Nephron progenitor cell (in vitro differentiated cells): ENCODE results near the gene UMAD1.

ENCODE experiments used
- DNase-seq: peaks from one replicate; pipeline ENCODE4 v3.0.0; 2021
- H3K27ac Mint-ChIP-seq: 2 replicates; pipeline ENCODE4 v1.8.0; 2021; ENCODE audit warnings: mild to moderate bottlenecking, moderate library complexity, mixed read lengths
- H3K27me3 Mint-ChIP-seq: 2 replicates; pipeline ENCODE4 v1.8.0; 2021; ENCODE audit warnings: mild to moderate bottlenecking, low read depth, mixed read lengths; ENCODE audit not compliant: poor library complexity
- H3K36me3 Mint-ChIP-seq: 2 replicates; pipeline ENCODE4 v1.8.0; 2021; ENCODE audit warnings: low read depth, mixed read lengths
- H3K4me1 Mint-ChIP-seq: 2 replicates; pipeline ENCODE4 v1.8.0; 2021; ENCODE audit warnings: mixed read lengths
- H3K4me3 Mint-ChIP-seq: 2 replicates; pipeline ENCODE4 v1.8.0; 2021; ENCODE audit warnings: mild to moderate bottlenecking, moderate library complexity, mixed read lengths
- H3K9me3 Mint-ChIP-seq: 2 replicates; pipeline ENCODE4 v1.8.0; 2021; ENCODE audit warnings: mild to moderate bottlenecking, moderate library complexity, mixed read lengths
- TF ChIP-seq, protein P1 (sequence below): fragments of 200-600 bp; sonication (generic); IDR thresholded peaks from 2 replicates; pipeline ENCODE4 v1.5.0; 2021; ENCODE audit warnings: antibody characterized with exemption

Gene UMAD1

GRCh38 chr7:7613210-7613609, 27.3 kb upstream of the UMAD1 start:
- no peaks in the 10 kb centered on the region for H3K36me3 Mint-ChIP-seq
- TF ChIP-seq, protein P1, sequence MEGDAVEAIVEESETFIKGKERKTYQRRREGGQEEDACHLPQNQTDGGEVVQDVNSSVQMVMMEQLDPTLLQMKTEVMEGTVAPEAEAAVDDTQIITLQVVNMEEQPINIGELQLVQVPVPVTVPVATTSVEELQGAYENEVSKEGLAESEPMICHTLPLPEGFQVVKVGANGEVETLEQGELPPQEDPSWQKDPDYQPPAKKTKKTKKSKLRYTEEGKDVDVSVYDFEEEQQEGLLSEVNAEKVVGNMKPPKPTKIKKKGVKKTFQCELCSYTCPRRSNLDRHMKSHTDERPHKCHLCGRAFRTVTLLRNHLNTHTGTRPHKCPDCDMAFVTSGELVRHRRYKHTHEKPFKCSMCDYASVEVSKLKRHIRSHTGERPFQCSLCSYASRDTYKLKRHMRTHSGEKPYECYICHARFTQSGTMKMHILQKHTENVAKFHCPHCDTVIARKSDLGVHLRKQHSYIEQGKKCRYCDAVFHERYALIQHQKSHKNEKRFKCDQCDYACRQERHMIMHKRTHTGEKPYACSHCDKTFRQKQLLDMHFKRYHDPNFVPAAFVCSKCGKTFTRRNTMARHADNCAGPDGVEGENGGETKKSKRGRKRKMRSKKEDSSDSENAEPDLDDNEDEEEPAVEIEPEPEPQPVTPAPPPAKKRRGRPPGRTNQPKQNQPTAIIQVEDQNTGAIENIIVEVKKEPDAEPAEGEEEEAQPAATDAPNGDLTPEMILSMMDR, result no peak
- H3K9me3 Mint-ChIP-seq, result no peaks in the 10 kb centered on the region
- H3K4me1 Mint-ChIP-seq, result no peaks in the 10 kb centered on the region
- H3K27ac Mint-ChIP-seq, result no peak overlapping the region
- no peaks in the 10 kb centered on the region for H3K27me3 Mint-ChIP-seq
- no peak overlapping the region for H3K4me3 Mint-ChIP-seq
- DNase-seq, result no peak

GRCh38 chr7:7614018-7614741, 26.4 kb upstream of the UMAD1 start:
- no peaks in the 10 kb centered on the region for H3K36me3 Mint-ChIP-seq
- no peak for DNase-seq
- no peak overlapping the region for H3K27ac Mint-ChIP-seq
- H3K4me3 Mint-ChIP-seq, result no peak overlapping the region
- H3K4me1 Mint-ChIP-seq, result no peaks in the 10 kb centered on the region
- peaks cover 4% of the 10 kb centered on the region for H3K27me3 Mint-ChIP-seq
- TF ChIP-seq, protein P1, result no peak
- no peaks in the 10 kb centered on the region for H3K9me3 Mint-ChIP-seq

- Mint-ChIP-seq H3K36me3 (no peaks in the 10 kb centered on the region), H3K4me3 (no peak overlapping the region), H3K27ac (no peak overlapping the region), H3K27me3 (peaks cover 7% of the 10 kb centered on the region), H3K9me3 (no peaks in the 10 kb centered on the region), H3K4me1 (no peaks in the 10 kb centered on the region)
- TF ChIP-seq, protein P1, result no peak
- no peak for DNase-seq
These were observed 23.0 kb upstream of the UMAD1 start for GRCh38 chr7:7617550-7617949.

GRCh38 chr7:7618410-7618809, 22.1 kb upstream of the UMAD1 start:
- Mint-ChIP-seq H3K9me3 (no peaks in the 10 kb centered on the region), H3K4me1 (no peaks in the 10 kb centered on the region), H3K4me3 (no peak overlapping the region), H3K27ac (no peak overlapping the region), H3K27me3 (peaks cover 7% of the 10 kb centered on the region), H3K36me3 (no peaks in the 10 kb centered on the region)
- TF ChIP-seq, protein P1, result no peak
- DNase-seq, result no peak

- H3K27ac Mint-ChIP-seq, result no peak overlapping the region
- no peaks in the 10 kb centered on the region for H3K9me3 Mint-ChIP-seq
- TF ChIP-seq, protein P1, result no peak
- no peak for DNase-seq
- H3K36me3 Mint-ChIP-seq, result no peaks in the 10 kb centered on the region
- no peaks in the 10 kb centered on the region for H3K4me1 Mint-ChIP-seq
- H3K27me3 Mint-ChIP-seq, result peaks cover 7% of the 10 kb centered on the region
- H3K4me3 Mint-ChIP-seq, result no peak overlapping the region
These were observed 20.3 kb upstream of the UMAD1 start for GRCh38 chr7:7620236-7620635.

- no peaks in the 10 kb centered on the region for H3K4me1 Mint-ChIP-seq
These were observed 19.8 kb upstream of the UMAD1 start for GRCh38 chr7:7620644-7621210.

More at GRCh38 chr7:7620644-7621210, 19.8 kb upstream of the UMAD1 start:
- H3K27ac Mint-ChIP-seq, result no peak overlapping the region
- no peak overlapping the region for H3K4me3 Mint-ChIP-seq
- DNase-seq, result no peak
- TF ChIP-seq, protein P1, result no peak
- peaks cover 2% of the 10 kb centered on the region for H3K9me3 Mint-ChIP-seq
- H3K27me3 Mint-ChIP-seq, result peaks cover 7% of the 10 kb centered on the region
- H3K36me3 Mint-ChIP-seq, result no peaks in the 10 kb centered on the region
